ENCODE data around the gene FAIM2.
A peak's percentile ranks its signal among the peaks of the same experiment; 100 is the strongest.

FAIM2 gene

DNA sequence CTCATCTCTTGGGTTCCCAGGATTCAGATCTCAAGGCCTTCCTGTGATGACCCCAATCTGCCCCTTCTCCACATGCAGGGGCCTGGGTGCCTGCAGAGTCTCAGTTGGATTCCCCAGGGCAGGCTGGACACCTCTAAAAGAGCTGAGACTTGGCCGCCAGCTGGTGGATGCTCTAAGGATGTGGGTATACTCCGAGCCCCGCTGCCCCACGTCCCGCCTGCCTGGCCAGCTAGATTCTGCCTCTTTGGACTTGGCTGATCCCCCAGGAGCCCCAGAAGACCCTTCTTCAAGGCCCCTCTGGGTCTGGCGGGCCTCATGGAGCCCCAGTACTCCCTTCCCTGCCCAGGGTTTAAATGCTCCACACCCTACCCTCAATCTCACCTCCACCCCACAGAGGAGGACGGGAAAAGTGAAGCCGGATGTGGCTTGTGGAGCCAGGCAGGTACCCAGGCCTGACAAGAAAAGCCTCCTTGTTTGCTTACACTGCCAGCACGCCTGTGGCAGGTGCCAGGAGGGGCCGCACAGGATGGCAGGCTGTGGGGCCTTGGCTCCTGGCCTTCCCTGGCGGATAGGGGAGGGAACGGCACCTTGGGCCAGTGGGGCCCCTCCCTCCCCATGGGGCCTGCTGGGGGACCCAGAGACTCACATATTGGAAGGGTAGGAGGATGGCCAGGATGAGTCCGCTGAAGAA is 15.1 kb downstream of the FAIM2 start:
- Histone ChIP-seq H3K9me3 (ENCODE audit: control insufficient read depth, low read length) (no peaks in the 10 kb centered on the region), H3K27me3 (ENCODE audit: control insufficient read depth, insufficient read depth, low read length, poor library complexity, severe bottlenecking) (no peaks in the 10 kb centered on the region), H3K27ac (ENCODE audit: insufficient read depth, low read depth, low read length, poor library complexity, severe bottlenecking) (no peak overlapping the region), H3K4me3 (ENCODE audit: insufficient read depth, low read depth, low read length) (no peak overlapping the region), H3K36me3 (ENCODE audit: control insufficient read depth, insufficient read depth, low read length) (no peaks in the 10 kb centered on the region), H3K4me1 (ENCODE audit: control insufficient read depth, insufficient read depth, low read length) (peaks cover 18% of the 10 kb centered on the region)
- 94% methylated on average over 13 of the region's 13 CpGs for WGBS, 2 experiments

DNA sequence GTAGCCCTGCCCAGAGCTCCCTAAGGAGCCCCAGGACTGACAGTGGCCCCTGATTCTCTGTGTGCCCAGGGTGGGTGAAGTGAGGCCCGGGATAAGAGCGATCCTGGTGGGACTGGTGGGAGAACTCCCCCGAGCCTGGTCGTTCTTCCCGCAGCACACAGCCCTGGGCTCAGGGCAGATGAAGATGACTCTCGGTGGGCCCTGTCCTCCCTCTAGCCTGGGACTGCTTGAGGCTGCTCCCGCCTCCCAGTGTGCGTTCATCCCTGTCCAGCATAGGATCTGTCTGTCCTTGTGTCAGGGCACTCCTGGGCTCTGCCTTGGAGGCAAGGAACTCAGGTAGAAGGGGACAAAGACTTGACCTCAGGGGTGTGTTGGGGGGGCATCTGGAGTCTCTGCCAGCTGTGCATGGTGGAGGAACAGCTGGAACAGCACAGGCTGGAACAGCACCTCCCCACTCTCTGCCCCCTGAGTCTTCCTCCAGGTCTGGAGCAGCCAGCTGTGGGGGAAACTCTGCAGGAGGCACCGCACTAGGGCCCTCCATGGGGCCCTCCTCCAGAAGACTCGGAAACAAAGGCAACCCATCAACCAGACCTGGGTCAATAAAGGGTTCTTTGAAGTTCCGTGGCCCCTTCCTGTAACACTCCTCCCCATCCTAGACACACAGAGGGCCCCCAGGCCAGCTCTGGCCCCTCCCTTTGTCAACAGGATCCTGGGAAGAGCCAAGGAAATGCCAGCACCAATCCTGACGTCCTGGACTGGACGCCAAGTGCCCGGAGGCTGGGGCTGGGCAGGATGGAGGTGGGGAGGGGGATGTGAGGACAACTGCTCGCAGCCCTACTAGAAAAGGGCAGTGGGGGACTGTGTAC is 15.9 kb downstream of the FAIM2 start:
- no peaks in the 10 kb centered on the region for H3K9me3 ChIP-seq (ENCODE audit: control insufficient read depth, low read length)
- no peaks in the 10 kb centered on the region for H3K36me3 ChIP-seq (ENCODE audit: control insufficient read depth, insufficient read depth, low read length)
- 67 to 71% methylated on average over 15 of the region's 15 CpGs for WGBS, 2 experiments
- no peaks in the 10 kb centered on the region for H3K27me3 ChIP-seq (ENCODE audit: control insufficient read depth, insufficient read depth, low read length, poor library complexity, severe bottlenecking)
- no peak overlapping the region for H3K4me3 ChIP-seq (ENCODE audit: insufficient read depth, low read depth, low read length)
- no peak overlapping the region for H3K27ac ChIP-seq (ENCODE audit: insufficient read depth, low read depth, low read length, poor library complexity, severe bottlenecking)
- peaks cover 26% of the 10 kb centered on the region for H3K4me1 ChIP-seq (ENCODE audit: control insufficient read depth, insufficient read depth, low read length)

DNA sequence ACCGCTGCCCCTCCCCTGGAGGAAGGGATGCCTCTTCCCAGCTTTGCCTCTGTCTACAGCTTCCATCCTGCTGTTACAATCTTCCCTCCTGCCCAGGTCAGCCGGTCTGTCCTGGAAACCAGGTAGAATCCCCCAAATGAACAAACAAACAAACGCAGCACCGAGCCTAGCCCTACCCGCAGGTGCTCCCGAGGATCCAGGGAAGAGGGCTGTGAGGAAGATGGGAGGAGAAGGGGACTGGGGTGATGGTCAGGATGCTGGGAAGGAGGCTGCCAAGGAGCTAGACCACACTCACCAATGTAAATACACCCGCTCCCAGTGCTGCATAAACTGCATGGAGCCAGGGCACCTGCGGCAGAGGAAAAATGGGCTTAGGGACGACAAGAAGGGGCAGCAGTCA is 16.6 kb downstream of the FAIM2 start:
- WGBS, 2 experiments = 75 to 82% methylated on average over 9 of the region's 9 CpGs
- H3K27ac ChIP-seq (ENCODE audit: insufficient read depth, low read depth, low read length, poor library complexity, severe bottlenecking) = no peak overlapping the region
- no peak overlapping the region for H3K4me3 ChIP-seq (ENCODE audit: insufficient read depth, low read depth, low read length)
- H3K36me3 ChIP-seq (ENCODE audit: control insufficient read depth, insufficient read depth, low read length) = no peaks in the 10 kb centered on the region
- peaks cover 33% of the 10 kb centered on the region for H3K4me1 ChIP-seq (ENCODE audit: control insufficient read depth, insufficient read depth, low read length)
- H3K27me3 ChIP-seq (ENCODE audit: control insufficient read depth, insufficient read depth, low read length, poor library complexity, severe bottlenecking) = no peaks in the 10 kb centered on the region
- no peaks in the 10 kb centered on the region for H3K9me3 ChIP-seq (ENCODE audit: control insufficient read depth, low read length)

DNA sequence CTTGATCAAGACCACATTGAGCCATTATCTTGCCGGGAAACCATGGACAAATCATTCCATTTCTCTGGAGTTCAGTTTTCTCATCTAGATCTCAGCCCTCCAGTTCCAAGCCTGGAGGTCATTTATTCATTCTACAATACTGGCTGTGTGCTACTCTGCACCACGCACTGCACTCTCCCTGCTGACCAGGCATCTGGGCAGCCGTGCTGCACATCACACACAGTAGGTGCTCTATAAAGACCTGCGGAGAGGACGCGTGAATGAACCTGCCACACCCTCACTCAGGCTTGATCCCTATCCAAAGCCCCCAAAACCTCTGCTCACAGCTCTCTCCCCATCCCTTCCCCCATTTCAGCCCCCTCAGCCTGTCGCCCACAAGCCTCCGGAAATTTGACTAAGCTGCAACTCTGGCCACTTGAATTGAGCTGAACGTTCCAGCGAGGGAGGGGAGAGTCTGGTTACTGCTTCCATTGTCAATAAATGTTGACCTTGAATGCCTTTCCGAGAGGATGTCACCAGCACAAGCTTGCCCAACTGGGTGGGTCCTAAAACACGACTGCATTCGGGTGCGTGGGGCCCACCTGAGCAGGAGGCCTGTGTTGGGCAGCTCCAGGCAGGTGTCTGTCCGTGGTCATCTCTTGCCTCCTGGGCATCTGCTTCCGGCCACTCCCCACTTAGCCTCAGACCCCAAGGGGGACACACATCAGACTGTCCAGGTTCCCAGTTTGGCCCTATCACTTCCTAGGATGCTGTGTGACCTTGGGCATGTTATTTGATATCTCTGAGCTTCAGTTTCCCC is 17.8 kb downstream of the FAIM2 start:
- WGBS, 2 experiments = 86 to 87% methylated on average over 16 of the region's 16 CpGs
- Histone ChIP-seq H3K36me3 (ENCODE audit: control insufficient read depth, insufficient read depth, low read length) (no peaks in the 10 kb centered on the region), H3K9me3 (ENCODE audit: control insufficient read depth, low read length) (no peaks in the 10 kb centered on the region), H3K4me3 (ENCODE audit: insufficient read depth, low read depth, low read length) (no peak overlapping the region), H3K27ac (ENCODE audit: insufficient read depth, low read depth, low read length, poor library complexity, severe bottlenecking) (no peak overlapping the region), H3K27me3 (ENCODE audit: control insufficient read depth, insufficient read depth, low read length, poor library complexity, severe bottlenecking) (no peaks in the 10 kb centered on the region), H3K4me1 (ENCODE audit: control insufficient read depth, insufficient read depth, low read length) (peaks cover 42% of the 10 kb centered on the region)

DNA sequence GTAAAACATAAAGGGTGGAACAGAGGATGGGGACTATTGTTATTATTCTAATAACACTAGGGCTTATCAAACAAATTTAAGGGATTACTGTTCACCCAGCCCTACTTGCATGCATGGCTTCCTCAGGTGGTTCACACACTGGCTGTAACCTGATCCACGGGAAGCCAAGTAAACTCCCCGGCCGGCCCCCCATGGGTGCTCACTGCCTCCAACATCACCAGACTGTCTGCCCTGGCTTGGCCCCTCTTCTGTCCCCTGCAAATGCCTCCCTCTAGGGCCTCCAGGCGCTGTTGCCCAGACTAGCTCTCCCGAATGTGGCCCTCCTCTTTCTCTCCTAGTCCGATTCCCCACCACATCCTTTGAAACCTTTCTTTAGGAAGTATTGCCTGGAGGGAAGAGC is 18.6 kb downstream of the FAIM2 start:
- WGBS, 2 experiments = 54 to 61% methylated on average over 6 of the region's 6 CpGs
- H3K4me1 ChIP-seq (ENCODE audit: control insufficient read depth, insufficient read depth, low read length) = peaks cover 42% of the 10 kb centered on the region
- no peak overlapping the region for H3K4me3 ChIP-seq (ENCODE audit: insufficient read depth, low read depth, low read length)
- no peaks in the 10 kb centered on the region for H3K9me3 ChIP-seq (ENCODE audit: control insufficient read depth, low read length)
- no peaks in the 10 kb centered on the region for H3K36me3 ChIP-seq (ENCODE audit: control insufficient read depth, insufficient read depth, low read length)
- H3K27ac ChIP-seq (ENCODE audit: insufficient read depth, low read depth, low read length, poor library complexity, severe bottlenecking) = no peak overlapping the region
- H3K27me3 ChIP-seq (ENCODE audit: control insufficient read depth, insufficient read depth, low read length, poor library complexity, severe bottlenecking) = no peaks in the 10 kb centered on the region

DNA sequence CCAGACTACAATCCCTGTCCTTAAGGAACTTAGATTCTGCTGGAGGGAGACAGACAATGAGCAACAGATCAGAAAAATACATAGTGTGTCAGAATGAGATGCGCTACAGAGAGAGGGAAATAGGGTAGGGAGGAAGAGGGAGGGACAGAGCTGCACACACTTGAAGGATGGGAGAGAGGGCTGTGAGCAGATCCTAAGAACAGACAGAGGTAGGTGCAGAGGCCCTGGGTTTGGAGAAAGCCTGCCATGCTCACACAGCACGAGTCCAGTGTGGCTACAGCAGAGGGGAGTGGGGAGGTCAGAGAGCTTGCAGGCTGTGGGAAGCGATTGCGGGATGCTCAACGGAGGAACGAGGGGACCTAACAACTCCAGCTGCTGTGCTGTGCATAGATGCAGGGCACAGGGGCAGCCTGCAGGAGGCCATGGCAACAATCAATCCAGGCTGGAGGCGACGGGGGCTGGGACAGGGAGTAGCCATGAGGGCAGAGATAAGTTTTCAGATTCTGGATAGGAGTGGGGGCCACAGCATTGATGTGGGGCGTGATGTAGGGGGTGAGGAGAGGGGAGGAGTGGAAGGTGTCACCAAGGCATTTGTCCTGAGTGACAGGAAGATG is 20.7 kb downstream of the FAIM2 start:
- peaks cover 37% of the 10 kb centered on the region for H3K4me1 ChIP-seq (ENCODE audit: control insufficient read depth, insufficient read depth, low read length)
- no peaks in the 10 kb centered on the region for H3K9me3 ChIP-seq (ENCODE audit: control insufficient read depth, low read length)
- peak overlapping the region; percentile 47 for H3K27ac ChIP-seq (ENCODE audit: insufficient read depth, low read depth, low read length, poor library complexity, severe bottlenecking)
- H3K36me3 ChIP-seq (ENCODE audit: control insufficient read depth, insufficient read depth, low read length) = no peaks in the 10 kb centered on the region
- WGBS, 2 experiments = 25 to 26% methylated on average over 9 of the region's 9 CpGs
- H3K4me3 ChIP-seq (ENCODE audit: insufficient read depth, low read depth, low read length) = no peak overlapping the region
- no peaks in the 10 kb centered on the region for H3K27me3 ChIP-seq (ENCODE audit: control insufficient read depth, insufficient read depth, low read length, poor library complexity, severe bottlenecking)

DNA sequence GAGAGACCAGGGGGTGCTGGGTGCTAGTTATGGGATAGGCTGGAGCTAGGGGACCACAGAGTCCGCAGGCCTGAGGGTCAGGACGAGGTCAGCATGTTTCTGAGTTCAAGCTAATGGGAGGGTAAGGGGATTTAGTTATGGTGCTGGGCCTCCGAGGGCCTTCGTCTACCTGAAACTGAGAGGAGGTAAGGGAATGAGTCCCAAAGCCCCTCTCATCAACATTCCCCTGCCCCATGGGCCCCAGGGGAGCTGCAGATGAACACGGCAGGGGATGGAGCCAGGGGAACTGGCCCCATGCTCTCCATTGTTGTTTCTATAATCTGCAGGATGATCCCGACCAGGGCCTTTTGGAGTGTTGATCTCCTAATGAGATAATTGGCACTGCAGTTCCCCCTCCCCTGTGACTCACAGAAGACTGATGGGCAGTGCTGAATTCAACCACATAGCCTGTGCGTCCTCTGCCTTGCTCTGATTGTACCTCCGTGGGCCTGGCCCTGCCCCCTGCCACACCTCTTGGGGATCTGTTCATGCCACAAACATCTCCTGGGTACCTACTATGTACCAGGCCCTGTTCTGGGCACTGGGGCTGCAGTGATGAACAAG is 21.4 kb downstream of the FAIM2 start:
- Histone ChIP-seq H3K4me1 (ENCODE audit: control insufficient read depth, insufficient read depth, low read length) (peaks cover 33% of the 10 kb centered on the region), H3K36me3 (ENCODE audit: control insufficient read depth, insufficient read depth, low read length) (no peaks in the 10 kb centered on the region), H3K9me3 (ENCODE audit: control insufficient read depth, low read length) (no peaks in the 10 kb centered on the region), H3K27me3 (ENCODE audit: control insufficient read depth, insufficient read depth, low read length, poor library complexity, severe bottlenecking) (no peaks in the 10 kb centered on the region), H3K4me3 (ENCODE audit: insufficient read depth, low read depth, low read length) (no peak overlapping the region), H3K27ac (ENCODE audit: insufficient read depth, low read depth, low read length, poor library complexity, severe bottlenecking) (peak overlapping the region; percentile 47)
- WGBS, 2 experiments = 16 to 22% methylated on average over 8 of the region's 8 CpGs

DNA sequence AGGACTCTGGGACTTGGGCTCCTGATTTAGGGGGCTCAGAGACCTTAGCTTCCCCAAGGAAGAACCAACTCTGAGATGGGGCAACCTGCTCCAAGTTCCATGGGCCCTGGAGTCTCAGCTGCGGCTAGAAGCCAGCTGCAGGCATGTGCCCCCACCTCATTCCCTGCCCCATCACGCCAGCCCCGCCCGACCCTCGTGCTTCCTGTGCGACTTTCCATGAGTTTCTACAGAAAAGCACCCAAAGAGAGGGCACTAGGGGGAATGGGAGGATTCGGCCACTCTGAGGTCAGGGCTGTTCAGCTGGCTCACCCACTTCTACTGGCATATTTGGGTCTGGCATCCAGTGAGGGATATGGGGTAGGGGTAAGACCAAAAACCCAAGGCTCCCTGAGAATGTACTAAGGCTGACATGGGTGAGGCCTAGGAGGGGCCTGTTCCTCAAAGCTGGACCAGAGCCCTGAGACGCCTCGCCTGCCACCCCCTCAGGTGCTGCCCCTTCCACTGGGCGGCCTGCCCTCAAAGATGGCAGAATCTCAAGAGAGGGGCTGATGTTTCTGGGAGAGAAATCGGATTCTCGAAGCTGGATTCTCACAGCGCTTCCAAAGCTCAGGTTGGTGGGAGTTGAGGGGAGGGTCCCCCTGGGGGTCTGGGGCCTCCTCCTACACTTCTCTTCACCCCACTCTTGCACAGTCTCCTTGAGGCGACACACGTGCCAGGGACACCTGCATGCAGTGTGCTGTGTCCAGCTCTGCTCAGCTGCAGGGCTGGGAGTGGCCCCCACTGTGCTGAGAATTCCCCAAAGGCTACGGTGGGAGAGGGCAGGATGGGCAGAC is 22.1 kb downstream of the FAIM2 start:
- H3K4me3 ChIP-seq (ENCODE audit: insufficient read depth, low read depth, low read length) = no peak overlapping the region
- no peak overlapping the region for H3K27ac ChIP-seq (ENCODE audit: insufficient read depth, low read depth, low read length, poor library complexity, severe bottlenecking)
- H3K36me3 ChIP-seq (ENCODE audit: control insufficient read depth, insufficient read depth, low read length) = no peaks in the 10 kb centered on the region
- no peaks in the 10 kb centered on the region for H3K27me3 ChIP-seq (ENCODE audit: control insufficient read depth, insufficient read depth, low read length, poor library complexity, severe bottlenecking)
- WGBS, 2 experiments = 84 to 90% methylated on average over 16 of the region's 16 CpGs
- H3K9me3 ChIP-seq (ENCODE audit: control insufficient read depth, low read length) = no peaks in the 10 kb centered on the region
- H3K4me1 ChIP-seq (ENCODE audit: control insufficient read depth, insufficient read depth, low read length) = peaks cover 33% of the 10 kb centered on the region

DNA sequence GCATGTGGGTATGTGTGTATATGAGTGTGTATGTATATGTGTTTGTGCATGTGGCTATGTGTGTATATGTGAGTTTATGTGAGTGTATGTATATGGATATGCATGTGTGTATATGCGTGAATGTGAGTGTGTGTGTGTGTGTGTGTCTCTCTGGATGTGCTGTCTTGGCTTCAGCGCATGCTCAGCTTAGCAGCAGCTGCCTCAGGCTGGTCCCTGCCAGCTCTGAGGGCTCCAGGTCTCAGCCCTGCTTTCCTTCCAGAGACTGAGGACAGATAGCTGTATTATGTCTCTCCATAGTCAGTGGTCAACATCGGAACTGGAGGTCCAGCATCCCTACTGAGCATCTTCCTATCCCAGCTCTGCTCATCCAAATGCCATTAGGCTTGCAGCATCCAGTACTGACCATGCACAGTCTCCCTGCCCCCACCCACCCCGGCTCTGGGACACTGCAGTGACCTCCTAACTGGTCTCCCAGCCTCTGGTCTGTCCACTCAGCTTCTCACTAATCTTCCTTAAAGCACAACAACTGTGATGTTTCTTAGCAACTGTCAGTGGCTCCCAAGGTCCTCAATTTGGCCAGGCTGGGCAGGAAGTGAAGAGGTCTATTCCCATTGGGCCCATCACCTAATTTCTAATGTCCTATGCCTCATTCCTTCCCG is 22.8 kb downstream of the FAIM2 start:
- Histone ChIP-seq H3K4me1 (ENCODE audit: control insufficient read depth, insufficient read depth, low read length) (peaks cover 33% of the 10 kb centered on the region), H3K36me3 (ENCODE audit: control insufficient read depth, insufficient read depth, low read length) (no peaks in the 10 kb centered on the region), H3K9me3 (ENCODE audit: control insufficient read depth, low read length) (no peaks in the 10 kb centered on the region), H3K4me3 (ENCODE audit: insufficient read depth, low read depth, low read length) (no peak overlapping the region), H3K27ac (ENCODE audit: insufficient read depth, low read depth, low read length, poor library complexity, severe bottlenecking) (peak overlapping the region; percentile 9), H3K27me3 (ENCODE audit: control insufficient read depth, insufficient read depth, low read length, poor library complexity, severe bottlenecking) (no peaks in the 10 kb centered on the region)
- WGBS, 2 experiments = 94 to 95% methylated on average over 5 of the region's 5 CpGs

Measured in ectodermal cell (in vitro differentiated cells).